Ascending aorta (tissue), 2 donors: Measurements from ENCODE around the gene PRKAR2B. TPM values are rescaled to one million over a fixed set of nuclear protein-coding genes. Genes with fewer than 3 reads are reported as not detected.

Experiments
- DNase-seq, 2 donors: peaks; one replicate each; pipeline ENCODE4 v3.0.0-alpha.2; 2019; ENCODE audit warnings: low spot score in 2 of 2
- H3K27ac ChIP-seq, 2 donors: fragments of 200-600 bp; sonication (generic); one replicate each; pipeline ENCODE4 v1.5.1; 2016 to 2017; ENCODE audit warnings: mild to moderate bottlenecking in 1 of 2
- H3K27me3 ChIP-seq: fragments of 200-600 bp; sonication (generic); one replicate; pipeline ENCODE4 v1.5.1; 2017
- H3K36me3 ChIP-seq, 2 donors: fragments of 200-600 bp; sonication (generic); one replicate each; pipeline ENCODE4 v1.5.1; 2016
- H3K4me1 ChIP-seq, 2 donors: fragments of 200-600 bp; sonication (generic); one replicate each; pipeline ENCODE4 v1.5.1; 2016 to 2017; ENCODE audit warnings: mild to moderate bottlenecking in 1 of 2
- H3K4me3 ChIP-seq, 2 donors: fragments of 200-600 bp; sonication (generic); one replicate each; pipeline ENCODE4 v1.5.1; 2016 to 2017; ENCODE audit warnings: mild to moderate bottlenecking in 1 of 2
- H3K9me3 ChIP-seq, 2 donors: fragments of 200-600 bp; sonication (generic); one replicate each; pipeline ENCODE4 v1.5.1; 2016
- CTCF ChIP-seq, 3 experiments: fragments of 200-600 bp in 2 of 3; fragments of 450-650 bp in 1 of 3; sonication (generic) in 2 of 3; IDR thresholded peaks; one replicate each; pipeline ENCODE4 v1.5.1; 2016 to 2019; ENCODE audit warnings: antibody characterized with exemption in 3 of 3, mild to moderate bottlenecking in 1 of 3, moderate library complexity in 1 of 3
- intact Hi-C: fragments of 100-400 bp; cut with DNase I; formaldehyde crosslinking; loops from one replicate; pipeline ENCODE4 v1.15.1; 2023
- total RNA-seq: library from RNA; depleted of rRNA; stranded (reverse); fragments of >200 nt; gene quantifications from one replicate; pipeline ENCODE4 v1.1.0, GENCODE V29; 2016

PRKAR2B gene
- total RNA-seq, 1 donor from 2014 or later = 10.5 TPM

GRCh38 chr7:107179326-107180164 lies 135.0 kb downstream of the PRKAR2B start:
- Histone ChIP-seq H3K36me3 (peaks cover 10 to 40% of the 10 kb centered on the region in 2 donors), H3K4me3 (no peak overlapping the region), H3K27ac (no peak overlapping the region), H3K27me3 (no peaks in the 10 kb centered on the region), H3K4me1 (peaks cover 0 to 18% of the 10 kb centered on the region in 2 donors), H3K9me3 (no peaks in the 10 kb centered on the region)
- TF ChIP-seq CTCF (IDR thresholded peaks at IDR 0.05) = no peak
- no peak for DNase-seq
- intact Hi-C loops = loop anchor here (10.0 kb wide), 1 partner anchor 695 kb away; no protein-coding TSS in a partner anchor

- Histone ChIP-seq H3K27me3 (no peaks in the 10 kb centered on the region), H3K4me3 (no peak overlapping the region), H3K27ac (no peak overlapping the region), H3K4me1 (peaks cover 0 to 18% of the 10 kb centered on the region in 2 donors), H3K36me3 (peaks cover 12 to 49% of the 10 kb centered on the region in 2 donors), H3K9me3 (no peaks in the 10 kb centered on the region)
- intact Hi-C loops = no loop called here
- no peak for TF ChIP-seq CTCF (IDR thresholded peaks at IDR 0.05)
- no peak for DNase-seq
Observed at GRCh38 chr7:107180378-107180777, 135.9 kb downstream of the PRKAR2B start.

GRCh38 chr7:107181172-107181571 lies 136.7 kb downstream of the PRKAR2B start:
- Histone ChIP-seq H3K4me1 (peaks cover 0 to 18% of the 10 kb centered on the region in 2 donors), H3K9me3 (no peaks in the 10 kb centered on the region), H3K27ac (no peak overlapping the region), H3K27me3 (no peaks in the 10 kb centered on the region), H3K4me3 (no peak overlapping the region), H3K36me3 (peaks cover 18 to 57% of the 10 kb centered on the region in 2 donors)
- DNase-seq = no peak
- intact Hi-C loops = no loop called here
- no peak for TF ChIP-seq CTCF (IDR thresholded peaks at IDR 0.05)

- no peak for TF ChIP-seq CTCF (IDR thresholded peaks at IDR 0.05)
- intact Hi-C loops = no loop called here
Observed at GRCh38 chr7:107185716-107186115, 141.2 kb downstream of the PRKAR2B start.

GRCh38 chr7:107186240-107186639 lies 141.7 kb downstream of the PRKAR2B start:
- no peak for TF ChIP-seq CTCF (IDR thresholded peaks at IDR 0.05)
- Histone ChIP-seq H3K9me3 (no peaks in the 10 kb centered on the region), H3K4me3 (no peak overlapping the region), H3K27me3 (no peaks in the 10 kb centered on the region), H3K4me1 (no peaks in the 10 kb centered on the region), H3K27ac (no peak overlapping the region), H3K36me3 (peaks cover 54 to 95% of the 10 kb centered on the region in 2 donors)
- no peak for DNase-seq
- intact Hi-C loops = no loop called here

More at GRCh38 chr7:107185716-107186115, 141.2 kb downstream of the PRKAR2B start:
- no peaks in the 10 kb centered on the region for H3K9me3 ChIP-seq
- H3K4me3 ChIP-seq = no peak overlapping the region
- H3K27me3 ChIP-seq = no peaks in the 10 kb centered on the region
- no peak for DNase-seq
- no peak overlapping the region for H3K27ac ChIP-seq
- peaks cover 48 to 94% of the 10 kb centered on the region in 2 donors for H3K36me3 ChIP-seq
- peaks cover 0 to 2% of the 10 kb centered on the region in 2 donors for H3K4me1 ChIP-seq
